ENCODE results near the gene PAX5.

DNA sequence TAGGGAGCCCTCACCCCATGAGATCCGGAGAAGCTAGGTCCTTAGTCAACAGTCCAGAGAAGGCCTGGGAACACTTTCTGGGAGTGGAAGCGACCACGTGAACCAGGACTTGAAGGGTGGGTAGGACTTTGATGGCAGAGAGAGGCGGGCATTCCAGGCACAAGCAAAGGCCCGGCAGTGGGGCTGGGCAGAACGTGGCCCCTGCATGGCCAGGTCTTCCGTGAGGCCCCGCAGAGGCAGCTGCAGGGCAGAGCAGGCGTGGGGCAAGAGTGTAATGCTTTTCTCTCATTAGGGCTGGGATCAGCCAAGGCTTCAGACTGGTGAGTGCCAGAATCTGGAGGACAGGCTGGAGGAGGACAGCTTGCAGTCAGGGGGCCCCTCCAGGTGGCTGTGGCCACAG lies 184.1 kb downstream of the PAX5 start:
- TF ChIP-seq, protein P1, sequence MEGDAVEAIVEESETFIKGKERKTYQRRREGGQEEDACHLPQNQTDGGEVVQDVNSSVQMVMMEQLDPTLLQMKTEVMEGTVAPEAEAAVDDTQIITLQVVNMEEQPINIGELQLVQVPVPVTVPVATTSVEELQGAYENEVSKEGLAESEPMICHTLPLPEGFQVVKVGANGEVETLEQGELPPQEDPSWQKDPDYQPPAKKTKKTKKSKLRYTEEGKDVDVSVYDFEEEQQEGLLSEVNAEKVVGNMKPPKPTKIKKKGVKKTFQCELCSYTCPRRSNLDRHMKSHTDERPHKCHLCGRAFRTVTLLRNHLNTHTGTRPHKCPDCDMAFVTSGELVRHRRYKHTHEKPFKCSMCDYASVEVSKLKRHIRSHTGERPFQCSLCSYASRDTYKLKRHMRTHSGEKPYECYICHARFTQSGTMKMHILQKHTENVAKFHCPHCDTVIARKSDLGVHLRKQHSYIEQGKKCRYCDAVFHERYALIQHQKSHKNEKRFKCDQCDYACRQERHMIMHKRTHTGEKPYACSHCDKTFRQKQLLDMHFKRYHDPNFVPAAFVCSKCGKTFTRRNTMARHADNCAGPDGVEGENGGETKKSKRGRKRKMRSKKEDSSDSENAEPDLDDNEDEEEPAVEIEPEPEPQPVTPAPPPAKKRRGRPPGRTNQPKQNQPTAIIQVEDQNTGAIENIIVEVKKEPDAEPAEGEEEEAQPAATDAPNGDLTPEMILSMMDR (IDR thresholded peaks at IDR 0.05) = no peak
- no peak for TF ChIP-seq POLR2A (IDR thresholded peaks at IDR 0.05)
